ENCODE data around the gene PABPN1. TPM values are rescaled to one million over a fixed set of nuclear protein-coding genes. Genes with fewer than 3 reads are reported as not detected.

PABPN1 gene
- total and polyA plus RNA-seq, 2 experiments from 2014 or later: 194 to 534 TPM

- no peak for TF ChIP-seq CTCF (IDR thresholded peaks at IDR 0.05; ENCODE audit: low read depth, low read length)
- no peaks in the 10 kb centered on the region for H3K9me3 ChIP-seq (ENCODE audit: low read depth)
- no peaks in the 10 kb centered on the region for H3K27me3 ChIP-seq
- H3K36me3 ChIP-seq: no peaks in the 10 kb centered on the region
- H3K4me3 ChIP-seq: peak overlapping the region; percentile 87
- H3K4me1 ChIP-seq (ENCODE audit: low read depth): peaks cover 18% of the 10 kb centered on the region
- H3K27ac ChIP-seq: peak overlapping the region; percentile 42
- DNase-seq (ENCODE audit: low read depth in 1 of 2, low spot score in 1 of 2): peak in 1 of 2 donors; percentile 25
These were observed 36.4 kb upstream of the PABPN1 start for GRCh38 chr14:23284654-23285529.

- Histone ChIP-seq H3K27me3 (peaks cover 4% of the 10 kb centered on the region), H3K9me3 (ENCODE audit: low read depth) (no peaks in the 10 kb centered on the region)
These were observed 35.7 kb upstream of the PABPN1 start for GRCh38 chr14:23285530-23286019.

GRCh38 chr14:23286020-23286901 lies 35.0 kb upstream of the PABPN1 start, which contains the start of gene HOMEZ:
Gene HOMEZ, minus strand, starts transcription at chr14:23286132. Its CDS starts 180 bp downstream, at chr14:23285952.
- H3K27ac ChIP-seq: peak within 1 kb of the TSS; percentile 67
- peak within 1 kb of the TSS; percentile 87 for H3K4me3 ChIP-seq
- H3K36me3 ChIP-seq: no peaks in the 10 kb centered on the region
- TF ChIP-seq CTCF (IDR thresholded peaks at IDR 0.05; ENCODE audit: low read depth, low read length): peak; percentile 14
- peaks cover 4% of the 10 kb centered on the region for H3K27me3 ChIP-seq
- DNase-seq (ENCODE audit: low read depth in 1 of 2, low spot score in 1 of 2): peak; percentile 98 to 100
- no peaks in the 10 kb centered on the region for H3K9me3 ChIP-seq (ENCODE audit: low read depth)
- H3K4me1 ChIP-seq (ENCODE audit: low read depth): peaks cover 11% of the 10 kb centered on the region

More at GRCh38 chr14:23285530-23286019, 35.7 kb upstream of the PABPN1 start:
- TF ChIP-seq CTCF (IDR thresholded peaks at IDR 0.05; ENCODE audit: low read depth, low read length): no peak
- H3K4me3 ChIP-seq: peak overlapping the region; percentile 87
- DNase-seq (ENCODE audit: low read depth in 1 of 2, low spot score in 1 of 2): no peak
- peaks cover 11% of the 10 kb centered on the region for H3K4me1 ChIP-seq (ENCODE audit: low read depth)
- peak overlapping the region; percentile 42 for H3K27ac ChIP-seq
- H3K36me3 ChIP-seq: no peaks in the 10 kb centered on the region

- H3K4me1 ChIP-seq (ENCODE audit: low read depth): peaks cover 11% of the 10 kb centered on the region
- no peak for TF ChIP-seq CTCF (IDR thresholded peaks at IDR 0.05; ENCODE audit: low read depth, low read length)
- H3K27me3 ChIP-seq: peaks cover 6% of the 10 kb centered on the region
- peak overlapping the region; percentile 87 for H3K4me3 ChIP-seq
- peak overlapping the region; percentile 67 for H3K27ac ChIP-seq
- no peaks in the 10 kb centered on the region for H3K9me3 ChIP-seq (ENCODE audit: low read depth)
- H3K36me3 ChIP-seq: no peaks in the 10 kb centered on the region
- peak in 1 of 2 donors; percentile 30 for DNase-seq (ENCODE audit: low read depth in 1 of 2, low spot score in 1 of 2)
These were observed 34.3 kb upstream of the PABPN1 start for GRCh38 chr14:23286902-23287479.
